COLO668 (cell line): ENCODE measurements around the gene WDR7.

Experiments used
- DNase-seq: peaks from one replicate; lab custom pipeline; 2025; ENCODE audit not compliant: unreplicated experiment; lab: John Stamatoyannopoulos, UW

WDR7 gene

GRCh38 chr18:56929886-56930285 lies 278.7 kb downstream of the WDR7 start:
- no peak for DNase-seq

DNA sequence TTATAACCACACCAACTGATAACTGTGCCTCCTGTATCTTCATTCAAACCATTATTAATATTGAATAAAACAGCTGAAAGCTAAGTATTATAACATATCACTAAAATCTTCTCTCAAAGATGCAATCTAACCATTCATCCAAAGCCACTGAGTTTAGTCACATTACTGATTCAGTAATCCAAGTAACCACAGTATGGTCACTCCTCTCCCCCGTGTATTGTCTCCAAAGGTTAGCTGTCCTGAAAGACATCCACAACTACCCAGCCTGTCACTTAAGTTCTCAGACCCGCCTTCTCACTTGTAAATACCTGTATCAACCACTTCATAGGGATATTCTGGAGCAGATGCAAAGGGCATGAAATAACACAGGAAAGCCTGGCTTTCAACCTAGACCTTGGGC lies 282.3 kb downstream of the WDR7 start:
- no peak for DNase-seq

- DNase-seq = no peak
These were observed 283.0 kb downstream of the WDR7 start for GRCh38 chr18:56934131-56934530.

- no peak for DNase-seq
These were observed 283.7 kb downstream of the WDR7 start for GRCh38 chr18:56934906-56935305.

- DNase-seq = no peak
These were observed 284.4 kb downstream of the WDR7 start for GRCh38 chr18:56935434-56936040.

DNA sequence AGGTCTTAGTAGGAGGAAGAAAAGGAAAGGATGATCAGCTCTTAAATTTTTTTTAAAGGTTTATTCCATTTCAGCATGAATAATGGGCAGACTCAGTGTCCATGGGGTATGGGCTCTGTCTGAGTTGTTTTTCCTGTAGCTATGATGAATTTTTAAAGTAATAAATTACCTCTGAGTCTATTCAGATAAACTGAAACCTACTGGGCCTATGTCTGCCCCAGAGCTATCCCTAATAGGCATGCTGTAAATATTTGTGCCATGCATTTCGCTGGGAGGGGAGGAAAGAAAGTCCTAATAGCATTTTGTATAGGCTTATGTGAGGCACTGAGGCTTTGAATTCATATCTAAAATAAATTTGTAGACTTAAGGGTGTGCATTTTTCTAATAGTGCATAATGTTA lies 285.3 kb downstream of the WDR7 start:
- no peak for DNase-seq

DNA sequence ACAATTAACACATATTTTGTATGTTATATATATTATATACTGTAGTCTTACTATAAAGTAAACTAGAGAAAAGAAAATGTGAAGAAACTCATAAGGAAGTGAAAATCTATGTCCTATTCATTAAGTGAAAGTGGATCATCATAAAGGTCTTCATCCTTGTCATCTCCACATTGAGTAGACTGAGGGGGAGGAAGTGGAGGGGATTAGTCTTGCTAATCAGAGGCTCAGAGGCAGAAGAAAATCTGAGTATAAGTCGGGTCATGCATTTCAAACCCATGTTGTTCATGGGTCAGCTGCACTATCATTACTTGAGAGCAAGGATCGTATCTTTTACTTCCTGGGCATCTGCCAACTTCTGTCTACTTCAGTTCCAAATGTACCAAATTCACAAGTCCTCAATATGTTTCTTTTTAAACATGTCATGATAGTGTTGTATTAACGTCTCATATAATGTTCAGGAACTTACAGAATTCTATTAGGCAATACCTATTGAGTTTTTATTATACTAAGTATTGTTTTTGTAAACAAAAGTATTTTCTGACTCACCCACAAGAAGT lies 286.8 kb downstream of the WDR7 start:
- no peak for DNase-seq

GRCh38 chr18:56945171-56946083 lies 294.3 kb downstream of the WDR7 start:
- DNase-seq = no peak

DNA sequence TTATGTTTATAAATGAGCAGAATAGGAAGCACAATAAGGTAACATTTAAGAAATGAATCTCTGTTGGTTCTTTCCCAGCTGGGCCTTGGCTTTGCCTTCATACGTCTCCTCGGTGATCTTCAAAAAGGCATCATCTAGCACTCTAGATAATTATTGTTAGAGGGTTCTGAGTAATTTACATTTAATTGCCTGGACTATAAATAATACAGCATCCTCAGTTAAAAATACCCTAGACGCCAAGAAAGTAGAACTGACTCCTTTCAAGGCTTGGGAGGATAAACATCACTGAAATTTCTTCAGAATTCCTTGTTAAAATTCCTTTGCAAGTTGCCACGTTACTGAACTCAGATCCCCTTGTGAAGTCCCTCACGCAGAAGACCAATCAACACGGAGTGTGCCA lies 296.1 kb downstream of the WDR7 start:
- no peak for DNase-seq

- peak; percentile 17 for DNase-seq
These were observed 300.9 kb downstream of the WDR7 start for GRCh38 chr18:56952026-56952425.

GRCh38 chr18:56953428-56954198 lies 302.5 kb downstream of the WDR7 start:
- DNase-seq = no peak

DNA sequence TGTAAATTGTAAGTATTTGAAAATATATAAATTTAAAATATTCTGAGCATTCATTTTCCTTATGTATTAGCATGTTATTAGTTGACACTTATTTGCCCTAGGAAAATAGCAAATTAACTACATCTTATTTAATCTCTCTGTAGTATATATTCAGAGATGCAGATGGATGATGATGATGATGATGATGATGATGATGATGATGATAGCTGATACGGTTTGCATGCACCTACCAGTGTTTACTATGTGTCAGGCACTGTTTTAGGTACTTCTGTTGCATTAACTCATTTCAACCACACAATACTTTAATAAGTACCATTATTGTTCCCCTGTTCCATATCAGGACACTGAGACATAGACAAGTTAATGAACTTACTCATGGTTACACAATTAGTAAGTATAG lies 304.3 kb downstream of the WDR7 start:
- no peak for DNase-seq

- DNase-seq = no peak
These were observed 308.0 kb downstream of the WDR7 start for GRCh38 chr18:56959120-56959519.

DNA sequence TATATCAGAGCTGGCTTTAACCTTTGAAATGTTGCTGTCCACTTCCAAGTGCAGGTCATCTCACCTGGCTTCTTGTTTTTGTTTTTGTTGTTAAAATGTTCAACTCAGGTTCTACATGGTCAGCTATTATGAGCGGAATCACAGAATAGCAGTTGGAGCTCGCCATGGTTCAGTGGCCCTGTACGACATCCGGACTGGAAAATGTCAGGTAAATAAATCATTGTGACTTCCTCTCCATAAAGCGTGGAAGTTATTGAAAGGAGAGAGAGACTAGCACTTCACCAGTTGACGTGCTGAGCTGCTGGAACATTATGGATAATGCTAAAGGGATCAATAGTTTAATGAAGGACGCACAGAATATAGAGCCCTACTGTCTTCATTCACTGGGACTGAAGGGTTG lies 311.2 kb downstream of the WDR7 start:
- peak; percentile 58 for DNase-seq

DNA sequence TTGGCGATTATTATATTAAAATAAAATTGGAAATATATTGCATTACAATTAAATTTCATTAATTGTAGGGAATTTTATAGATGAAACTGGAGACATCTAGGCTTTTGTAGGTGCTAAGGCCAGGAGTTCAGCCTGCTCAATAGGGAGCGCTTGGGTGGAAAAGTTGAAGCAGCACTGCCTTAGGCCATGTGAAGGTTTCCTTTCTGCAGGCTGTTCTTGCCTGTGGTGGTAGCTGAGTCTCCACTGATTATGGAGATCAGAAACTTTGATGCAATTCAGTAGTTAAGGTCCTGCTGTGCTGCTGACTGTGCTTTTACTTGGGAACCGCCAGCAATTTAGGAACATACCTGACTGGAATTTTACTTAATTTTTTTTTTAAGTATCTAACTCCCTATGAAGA lies 315.9 kb downstream of the WDR7 start:
- DNase-seq = no peak

- DNase-seq = no peak
These were observed 322.3 kb downstream of the WDR7 start for GRCh38 chr18:56973487-56973886.

GRCh38 chr18:56974141-56974540 lies 323.0 kb downstream of the WDR7 start:
- no peak for DNase-seq

DNA sequence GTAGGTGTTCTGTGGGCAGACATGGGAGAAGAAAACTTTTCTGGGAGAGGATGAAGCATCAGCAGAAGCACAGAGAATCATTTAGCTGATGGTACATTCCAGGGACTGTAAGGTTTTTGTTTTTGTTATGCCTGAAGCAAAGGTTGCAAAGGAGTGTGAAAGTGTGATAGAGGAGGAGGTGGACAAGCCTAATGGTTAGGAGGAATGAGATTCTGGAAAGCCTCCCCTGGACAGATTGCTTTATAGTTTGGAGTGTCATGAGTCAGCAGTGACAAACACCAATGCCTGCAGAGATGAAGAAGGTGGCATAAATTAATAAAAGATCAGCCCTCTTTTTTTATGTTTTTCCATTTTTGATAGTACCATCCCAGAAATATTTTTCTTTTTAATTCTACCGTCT lies 324.1 kb downstream of the WDR7 start:
- no peak for DNase-seq

- no peak for DNase-seq
These were observed 326.1 kb downstream of the WDR7 start for GRCh38 chr18:56977309-56977708.

DNA sequence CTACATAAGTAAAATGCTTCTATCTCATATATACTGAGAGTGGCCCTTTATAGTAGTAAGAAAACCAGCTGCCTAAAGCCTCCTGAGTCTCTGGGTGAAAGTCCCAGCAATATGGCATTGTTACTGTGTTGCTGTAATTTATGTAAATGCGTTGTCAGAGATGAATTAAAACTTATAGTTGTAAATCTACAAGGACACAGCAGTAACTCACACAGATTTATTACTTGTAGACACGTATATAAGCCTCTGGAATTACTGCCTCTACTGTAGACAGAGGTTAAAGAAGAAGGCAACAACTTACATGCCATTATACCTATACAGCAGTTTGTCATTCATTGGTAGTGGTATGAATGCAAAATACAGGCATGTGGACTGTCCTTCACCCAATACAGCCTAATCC lies 326.6 kb downstream of the WDR7 start:
- no peak for DNase-seq

DNA sequence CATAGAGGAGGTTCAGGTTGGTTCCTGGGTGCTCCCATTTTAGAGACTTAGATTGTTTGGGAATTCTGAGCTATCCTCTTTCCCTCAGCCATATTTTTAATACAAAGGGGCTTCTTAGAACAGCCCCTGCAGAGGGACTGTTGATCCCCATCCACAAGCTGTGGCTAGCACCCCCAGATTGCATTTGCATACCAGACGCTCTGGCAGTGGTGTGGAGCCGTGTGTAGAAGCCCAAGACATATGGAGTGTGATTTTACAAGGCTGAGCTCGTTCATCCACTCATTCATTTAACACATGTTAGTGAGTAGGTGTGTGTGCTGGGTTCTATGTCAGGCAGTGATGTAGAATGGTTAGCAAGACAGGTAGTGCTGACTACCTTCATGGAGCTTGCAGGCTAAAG lies 329.0 kb downstream of the WDR7 start:
- no peak for DNase-seq

DNA sequence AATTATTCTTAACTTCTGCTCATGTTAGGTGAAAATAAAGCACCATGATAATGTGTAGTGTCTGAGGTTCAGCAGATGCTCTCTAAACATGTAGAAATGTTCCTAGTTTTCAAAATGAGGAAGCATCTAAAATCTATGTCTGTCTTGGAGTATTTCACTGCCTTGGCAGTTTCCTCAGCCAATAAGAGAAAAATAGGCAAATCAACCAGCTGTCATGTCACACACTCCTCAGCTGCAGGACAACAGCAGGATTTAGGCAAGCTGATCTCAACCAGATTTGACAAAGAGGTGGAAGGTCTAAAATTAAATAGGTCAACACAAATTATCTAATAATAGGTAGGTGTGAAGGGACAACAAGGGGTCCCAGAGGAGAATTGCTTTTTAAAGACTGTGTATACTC lies 331.6 kb downstream of the WDR7 start:
- no peak for DNase-seq
